C4-2B (cell line): Measurements from ENCODE around the gene SESN1.

Experiments used
- CTCF ChIP-seq: fragments of 450-650 bp; conservative IDR thresholded peaks from 2 replicates; pipeline ENCODE4 v1.5.1; 2017; ENCODE audit warnings: mild to moderate bottlenecking
- ZFX ChIP-seq: fragments of 450-650 bp; IDR thresholded peaks from 2 replicates; pipeline ENCODE4 v1.6.1; 2017

GRCh38 chr6:109096208-109096607 lies 1.6 kb upstream of the SESN1 start:
- TF ChIP-seq CTCF: no peak
- no peak for TF ChIP-seq ZFX
